Suprapubic skin (tissue), 3 donors: ENCODE measurements around the gene MIB2.

Experiments
- CTCF ChIP-seq, 2 donors: fragments of 200-600 bp in 1 of 2; fragments of 450-650 bp in 1 of 2; sonication (generic) in 1 of 2; IDR thresholded peaks; one replicate each; pipeline ENCODE4 v1.5.1; 2016 to 2019; ENCODE audit warnings: antibody characterized with exemption in 2 of 2, mild to moderate bottlenecking in 1 of 2, moderate library complexity in 1 of 2
- EP300 ChIP-seq: sonication (generic); formaldehyde crosslinking; IDR thresholded peaks from one replicate; pipeline ENCODE4 v1.6.1; 2017; ENCODE audit warnings: antibody characterized with exemption
- POLR2A ChIP-seq, 2 donors: fragments of 450-650 bp; IDR thresholded peaks; one replicate each; pipeline ENCODE4 v1.6.1; 2017; ENCODE audit warnings: antibody characterized with exemption in 2 of 2, mild to moderate bottlenecking in 2 of 2, moderate library complexity in 2 of 2

GRCh38 chr1:1612104-1612400 is 3.2 kb upstream of the MIB2 start:
- TF ChIP-seq CTCF (IDR thresholded peaks at IDR 0.05) (no peak), POLR2A (IDR thresholded peaks at IDR 0.05) (no peak), EP300 (no peak)
